Measurements from ENCODE around the gene SHH. TPM values are rescaled to one million over a fixed set of nuclear protein-coding genes. Genes with fewer than 3 reads are reported as not detected.

Gene SHH
- total RNA-seq, 1 donor from 2014 or later, result 7.3 TPM

- TF ChIP-seq CTCF (IDR thresholded peaks at IDR 0.05), result no peak
- Histone ChIP-seq H3K27me3 (ENCODE audit: low read depth) (no peaks in the 10 kb centered on the region), H3K4me3 (no peak overlapping the region), H3K27ac (no peak overlapping the region), H3K36me3 (peaks cover 100% of the 10 kb centered on the region), H3K4me1 (peaks cover 2% of the 10 kb centered on the region), H3K9me3 (no peaks in the 10 kb centered on the region)
- ATAC-seq, result no peak
- DNase-seq, result no peak
- intact Hi-C loops (cut with DNase I), result no loop called here
Observed at GRCh38 chr7:155769701-155770100, 42.6 kb downstream of the SHH start.

- Histone ChIP-seq H3K4me3 (no peak overlapping the region), H3K27ac (no peak overlapping the region), H3K4me1 (peaks cover 27% of the 10 kb centered on the region), H3K27me3 (ENCODE audit: low read depth) (no peaks in the 10 kb centered on the region), H3K36me3 (peaks cover 86% of the 10 kb centered on the region), H3K9me3 (no peaks in the 10 kb centered on the region)
- intact Hi-C loops (cut with DNase I), result no loop called here
- TF ChIP-seq CTCF (IDR thresholded peaks at IDR 0.05), result no peak
- ATAC-seq (no peak), DNase-seq (no peak)
Observed at GRCh38 chr7:155766966-155767916, 45.0 kb downstream of the SHH start.

DNA sequence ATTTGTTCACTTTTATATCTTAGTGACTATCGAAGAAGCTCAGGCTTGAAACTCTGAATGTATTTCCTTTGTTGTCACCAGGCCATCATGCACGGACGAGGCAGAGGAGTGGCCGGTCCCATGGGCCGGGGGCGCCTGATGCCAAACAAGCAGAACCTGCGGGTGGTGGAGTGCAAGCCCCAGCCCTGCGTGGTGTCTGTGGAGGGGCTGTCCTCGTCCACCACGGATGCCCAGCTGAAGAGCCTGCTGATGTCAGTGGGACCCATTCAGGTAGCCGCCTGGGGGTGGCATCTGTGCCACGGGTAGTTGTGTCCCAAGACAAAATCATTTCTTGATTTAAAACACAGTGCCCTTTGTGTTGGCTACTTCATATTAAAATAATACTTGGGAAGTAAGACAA, 45.9 kb downstream of the SHH start:
- Histone ChIP-seq H3K36me3 (peaks cover 77% of the 10 kb centered on the region), H3K27ac (no peak overlapping the region), H3K4me3 (no peak overlapping the region), H3K27me3 (ENCODE audit: low read depth) (no peaks in the 10 kb centered on the region), H3K9me3 (no peaks in the 10 kb centered on the region), H3K4me1 (peaks cover 27% of the 10 kb centered on the region)
- TF ChIP-seq CTCF (IDR thresholded peaks at IDR 0.05), result no peak
- no peak for DNase-seq
- ATAC-seq, result no peak
- intact Hi-C loops (cut with DNase I), result no loop called here

- H3K4me3 ChIP-seq, result no peak overlapping the region
- H3K9me3 ChIP-seq, result no peaks in the 10 kb centered on the region
- ATAC-seq, result no peak
- no peak for TF ChIP-seq CTCF (IDR thresholded peaks at IDR 0.05)
- H3K4me1 ChIP-seq, result peaks cover 33% of the 10 kb centered on the region
- H3K27ac ChIP-seq, result no peak overlapping the region
- no peaks in the 10 kb centered on the region for H3K27me3 ChIP-seq (ENCODE audit: low read depth)
- peaks cover 68% of the 10 kb centered on the region for H3K36me3 ChIP-seq
- no peak for DNase-seq
- intact Hi-C loops (cut with DNase I), result no loop called here
Observed at GRCh38 chr7:155765458-155765857, 46.8 kb downstream of the SHH start.

GRCh38 chr7:155764438-155764793, 47.8 kb downstream of the SHH start:
- peaks cover 33% of the 10 kb centered on the region for H3K4me1 ChIP-seq
- ATAC-seq (peak in 1 of 2 donors; percentile 10), DNase-seq (no peak)
- no peak overlapping the region for H3K4me3 ChIP-seq
- intact Hi-C loops (cut with DNase I), result no loop called here
- H3K36me3 ChIP-seq, result peaks cover 58% of the 10 kb centered on the region
- no peak for TF ChIP-seq CTCF (IDR thresholded peaks at IDR 0.05)
- no peaks in the 10 kb centered on the region for H3K9me3 ChIP-seq
- H3K27me3 ChIP-seq (ENCODE audit: low read depth), result no peaks in the 10 kb centered on the region
- peak overlapping the region; percentile 74 for H3K27ac ChIP-seq
